NCI-H446 (cell line): ENCODE data around the gene USP53.
"Not testable (repeated sequence)": the region's sequence is repeated elsewhere in the genome, so short reads cannot be mapped to it uniquely, and the experiment has no call there.

Experiments
- DNase-seq, 2 experiments: peaks; one replicate each; lab custom pipeline; 2025; lab: John Stamatoyannopoulos, UW

The USP53 gene

GRCh38 chr4:119228406-119228805 is 15.9 kb downstream of the USP53 start:
- DNase-seq, result no peak

- DNase-seq, result no peak
These were observed 17.6 kb downstream of the USP53 start for GRCh38 chr4:119229908-119230687.

GRCh38 chr4:119231491-119231890 is 19.0 kb downstream of the USP53 start:
- no peak for DNase-seq

- DNase-seq, result no peak
These were observed 19.8 kb downstream of the USP53 start for GRCh38 chr4:119232286-119232685.

- DNase-seq, result no peak
These were observed 20.7 kb downstream of the USP53 start for GRCh38 chr4:119233191-119233590.

GRCh38 chr4:119233750-119234149 is 21.2 kb downstream of the USP53 start:
- no peak for DNase-seq

GRCh38 chr4:119237201-119237600 is 24.7 kb downstream of the USP53 start:
- no peak for DNase-seq

- no peak for DNase-seq
These were observed 25.1 kb downstream of the USP53 start for GRCh38 chr4:119237642-119238041.

GRCh38 chr4:119238068-119238722 is 25.7 kb downstream of the USP53 start:
- DNase-seq, result no peak

GRCh38 chr4:119240128-119240527 is 27.6 kb downstream of the USP53 start:
- DNase-seq, result no peak

- DNase-seq, result no peak
These were observed 28.1 kb downstream of the USP53 start for GRCh38 chr4:119240568-119240967.

GRCh38 chr4:119242417-119242816 is 29.9 kb downstream of the USP53 start:
- DNase-seq, result no peak

GRCh38 chr4:119243868-119244267 is 31.4 kb downstream of the USP53 start:
- DNase-seq, result no peak

GRCh38 chr4:119244344-119244743 is 31.8 kb downstream of the USP53 start:
- DNase-seq, result no peak

GRCh38 chr4:119244832-119245231 is 32.3 kb downstream of the USP53 start:
- no peak for DNase-seq

GRCh38 chr4:119246177-119246733 is 33.7 kb downstream of the USP53 start:
- no peak for DNase-seq

- DNase-seq, result not testable (repeated sequence)
These were observed 38.5 kb downstream of the USP53 start for GRCh38 chr4:119251037-119251436.

- not testable (repeated sequence) for DNase-seq
These were observed 42.7 kb downstream of the USP53 start for GRCh38 chr4:119255223-119255622.

GRCh38 chr4:119260528-119260927 is 48.0 kb downstream of the USP53 start:
- DNase-seq, result no peak

- DNase-seq, result no peak
These were observed 49.5 kb downstream of the USP53 start for GRCh38 chr4:119261986-119262385.

GRCh38 chr4:119264743-119265142 is 52.2 kb downstream of the USP53 start:
- no peak for DNase-seq

- DNase-seq, result no peak
These were observed 53.6 kb downstream of the USP53 start for GRCh38 chr4:119266153-119266552.

GRCh38 chr4:119268466-119268865 is 56.0 kb downstream of the USP53 start:
- no peak for DNase-seq
